Umbilical cord (tissue), 2 donors: Measurements from ENCODE around the gene PAPSS2. TPM values are rescaled to one million over a fixed set of nuclear protein-coding genes. Genes with fewer than 3 reads are reported as not detected.
"Not testable (repeated sequence)": the region's sequence is repeated elsewhere in the genome, so short reads cannot be mapped to it uniquely, and the experiment has no call there.

Experiments
- DNase-seq: peaks from one replicate; pipeline ENCODE4 v3.0.0-alpha.2; 2015; ENCODE audit warnings: low spot score
- total RNA-seq: library from RNA; depleted of rRNA; stranded (reverse); fragments of >200 nt; gene quantifications from one replicate; pipeline ENCODE4 v1.2.3, GENCODE V29; 2014; ENCODE audit warnings: low replicate concordance; ENCODE audit not compliant: insufficient read depth

The PAPSS2 gene
- total RNA-seq, 1 donor from 2014 or later: 45.5 TPM

- no peak for DNase-seq
Measured at GRCh38 chr10:87703771-87704170, 44.1 kb downstream of the PAPSS2 start.

DNA sequence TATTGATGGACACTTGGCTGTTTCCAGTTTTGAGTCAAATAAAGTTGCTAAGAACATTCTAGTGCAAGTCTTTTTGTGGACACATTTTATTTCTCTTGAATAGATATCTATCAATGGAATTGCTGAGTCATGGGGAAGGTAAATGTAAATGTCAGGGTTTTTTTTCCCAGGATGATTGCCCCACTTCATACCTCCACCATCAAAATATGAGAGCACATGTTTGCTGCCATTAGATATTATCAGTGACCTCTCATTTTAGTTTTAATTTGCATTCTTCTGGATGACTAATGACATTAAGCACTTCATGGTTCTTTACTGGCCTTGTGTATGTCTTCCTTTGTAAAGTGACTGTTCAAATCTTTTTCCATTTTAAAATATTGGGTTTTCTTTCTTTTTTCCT lies 45.7 kb downstream of the PAPSS2 start:
- DNase-seq: no peak

DNA sequence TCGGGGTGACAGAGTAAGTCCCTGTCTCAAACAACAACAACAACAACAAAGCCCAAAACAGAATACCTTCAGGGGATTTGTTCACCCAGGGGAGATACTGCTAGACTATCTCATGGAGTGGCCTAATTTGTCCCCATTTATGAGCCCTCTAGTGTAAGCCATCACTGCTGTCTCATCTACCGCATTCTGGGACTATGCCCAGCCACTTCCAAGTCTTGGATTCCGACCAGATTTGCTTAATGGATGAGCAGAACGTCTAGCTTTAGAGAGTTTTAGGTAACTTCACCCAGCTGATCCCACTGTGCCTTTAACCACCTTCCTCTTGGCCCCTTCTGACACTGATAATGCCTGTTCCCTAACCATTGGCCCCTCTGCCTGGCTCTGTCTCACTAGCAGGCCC lies 47.1 kb downstream of the PAPSS2 start:
- DNase-seq: no peak

DNA sequence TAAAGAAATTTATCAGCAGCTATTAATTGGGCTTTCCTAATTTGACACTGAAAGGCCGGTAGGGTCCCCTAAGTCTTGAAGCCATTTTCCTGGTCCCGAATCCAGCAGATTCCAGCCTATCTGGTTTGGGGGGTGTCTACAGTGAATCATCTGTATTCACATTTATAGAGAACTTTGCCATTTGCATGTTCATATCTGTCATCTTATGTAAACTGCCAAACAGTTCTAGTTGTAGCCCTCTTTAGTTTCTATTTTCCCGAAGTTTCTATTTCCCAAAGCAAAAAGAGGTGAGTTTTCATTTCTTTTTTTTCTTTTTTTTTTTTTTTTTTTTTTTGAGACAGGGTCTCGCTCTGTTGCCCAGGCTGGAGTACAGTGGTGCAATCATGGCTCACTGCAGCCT lies 47.6 kb downstream of the PAPSS2 start:
- no peak for DNase-seq

GRCh38 chr10:87712913-87713616 lies 53.4 kb downstream of the PAPSS2 start:
- DNase-seq: no peak

GRCh38 chr10:87713707-87714106 lies 54.0 kb downstream of the PAPSS2 start:
- DNase-seq: no peak

DNA sequence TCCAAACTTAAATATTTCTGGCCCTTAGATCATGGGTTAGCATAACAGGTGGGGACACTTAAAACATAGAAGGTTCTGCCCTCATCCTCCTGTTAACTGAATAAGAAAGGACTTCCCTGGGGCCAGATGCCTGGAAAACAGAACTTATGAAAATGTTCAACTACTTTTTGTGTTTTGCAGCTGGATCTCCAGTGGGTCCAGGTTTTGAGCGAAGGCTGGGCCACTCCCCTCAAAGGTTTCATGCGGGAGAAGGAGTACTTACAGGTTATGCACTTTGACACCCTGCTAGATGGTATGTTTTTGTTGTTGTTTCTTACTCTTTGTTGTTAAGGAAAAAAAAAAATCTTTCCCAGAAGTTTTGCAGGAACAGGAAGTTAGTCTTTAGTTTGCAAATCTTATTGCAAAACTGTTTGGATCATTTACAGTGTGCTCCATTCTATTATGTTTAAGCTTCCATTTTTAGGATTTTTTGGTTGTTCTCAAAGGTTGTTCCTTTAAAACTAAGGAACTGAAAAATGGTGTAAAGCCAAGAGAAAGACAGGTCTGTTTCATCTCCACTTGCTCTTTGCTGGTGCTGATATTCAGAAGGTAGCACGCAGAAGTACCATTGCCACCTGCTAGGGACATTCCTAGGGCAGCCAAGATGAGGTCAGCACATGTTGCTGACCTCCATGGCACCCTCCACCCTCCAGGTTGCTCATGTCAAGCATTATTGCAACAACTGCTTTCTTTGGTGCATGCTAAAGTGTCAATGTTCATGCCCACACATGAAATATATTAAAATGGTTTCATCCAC lies 56.1 kb downstream of the PAPSS2 start:
- no peak for DNase-seq

DNA sequence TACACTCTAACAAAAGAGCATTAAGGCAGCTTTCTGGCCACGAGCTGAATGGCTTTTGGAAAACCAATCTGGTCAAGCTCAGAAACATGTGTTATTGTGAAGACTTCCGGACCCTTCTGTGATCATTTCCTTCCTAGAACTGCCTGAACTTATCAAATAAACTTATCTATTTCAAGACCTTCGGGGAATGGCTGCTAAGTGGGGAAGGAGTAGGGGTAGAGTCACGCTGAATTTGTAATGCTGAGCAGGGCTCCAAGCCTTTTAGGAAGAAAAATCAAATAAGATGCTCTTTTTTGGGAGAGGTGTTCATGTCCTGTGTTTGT lies 56.6 kb downstream of the PAPSS2 start:
- DNase-seq: no peak

GRCh38 chr10:87720665-87721064 lies 61.0 kb downstream of the PAPSS2 start:
- no peak for DNase-seq

GRCh38 chr10:87721781-87722180 lies 62.1 kb downstream of the PAPSS2 start:
- DNase-seq: no peak

- DNase-seq: no peak
Measured at GRCh38 chr10:87722716-87723115, 63.0 kb downstream of the PAPSS2 start.

DNA sequence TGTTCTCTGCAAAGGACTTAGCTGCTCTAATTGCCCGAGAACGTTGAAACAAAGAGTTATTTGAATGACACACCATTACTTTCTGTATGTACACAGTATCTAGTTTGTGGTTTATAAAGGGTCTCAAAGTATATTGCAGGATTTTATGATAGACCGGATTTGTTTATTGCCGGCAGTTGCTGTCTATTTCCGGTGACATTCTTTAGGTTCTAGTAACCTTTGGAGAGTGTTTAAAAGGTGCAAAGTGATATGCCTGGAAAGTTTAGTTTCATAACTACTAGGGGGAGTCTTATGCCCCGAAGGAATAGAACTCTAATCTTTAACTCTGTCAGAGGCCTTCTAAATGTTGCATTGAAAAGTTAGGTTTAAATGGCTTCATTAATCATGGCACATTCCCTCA lies 63.8 kb downstream of the PAPSS2 start:
- no peak for DNase-seq

GRCh38 chr10:87724789-87725188 lies 65.1 kb downstream of the PAPSS2 start:
- DNase-seq: no peak

- DNase-seq: no peak
Measured at GRCh38 chr10:87729940-87730339, 70.3 kb downstream of the PAPSS2 start.

DNA sequence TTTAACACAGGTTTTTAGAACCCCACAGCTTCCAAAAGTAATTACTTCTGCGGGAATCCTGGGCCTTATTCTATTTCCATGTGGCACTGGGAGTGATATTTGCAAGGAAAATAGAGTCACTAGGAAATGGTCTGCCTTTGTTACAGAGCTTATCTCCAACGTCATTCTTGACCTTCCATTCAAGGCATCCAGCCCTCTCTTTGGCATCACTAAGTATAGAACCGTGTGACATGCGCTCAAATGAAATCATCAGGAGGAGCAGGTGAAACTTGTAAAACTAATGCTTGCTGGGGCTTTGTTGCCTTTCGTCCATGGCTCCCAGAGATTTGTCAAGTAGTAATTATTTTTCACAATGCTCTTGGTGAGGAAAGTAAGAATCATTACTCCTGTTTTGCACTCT lies 73.4 kb downstream of the PAPSS2 start:
- no peak for DNase-seq

GRCh38 chr10:87734987-87735827 lies 75.5 kb downstream of the PAPSS2 start:
- DNase-seq: peak; percentile 65

DNA sequence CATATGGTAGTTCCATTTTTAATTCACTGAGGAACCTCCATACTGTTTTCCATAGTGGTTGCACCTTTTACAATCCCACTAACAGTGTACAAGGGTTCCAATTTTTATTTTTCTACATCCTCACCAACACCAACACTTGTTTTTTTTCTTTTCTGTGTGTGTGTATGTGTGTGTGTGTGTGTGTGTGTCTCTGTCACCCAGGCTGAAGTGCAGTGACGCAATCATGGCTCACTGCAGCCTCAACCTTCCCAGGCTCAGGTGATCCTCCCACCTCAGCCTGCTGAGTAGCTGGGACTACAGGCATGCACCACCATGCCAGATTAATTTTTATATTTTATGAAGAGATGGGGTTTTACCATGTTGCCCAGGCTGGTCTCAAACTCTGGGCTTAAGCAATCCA lies 78.6 kb downstream of the PAPSS2 start:
- DNase-seq: not testable (repeated sequence)

- DNase-seq: no peak
Measured at GRCh38 chr10:87739703-87740102, 80.0 kb downstream of the PAPSS2 start.

DNA sequence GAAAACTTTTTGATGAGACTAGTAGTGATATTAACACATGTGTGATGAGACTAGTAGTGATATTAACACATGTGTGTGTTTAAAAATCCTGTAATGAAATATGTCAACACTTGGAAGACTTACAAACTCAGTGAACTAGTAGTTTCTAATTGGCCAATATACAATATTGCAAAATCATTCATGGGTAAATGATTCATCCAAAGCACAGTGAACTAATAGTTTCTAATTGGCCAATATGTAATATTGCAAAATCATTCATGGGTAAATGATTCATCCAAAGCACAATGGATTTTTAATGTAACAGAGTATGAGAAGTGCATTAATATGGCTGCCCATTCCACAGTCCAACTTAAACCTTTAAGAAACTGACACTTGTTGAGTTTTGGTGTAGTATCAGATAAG lies 80.6 kb downstream of the PAPSS2 start:
- DNase-seq: no peak

DNA sequence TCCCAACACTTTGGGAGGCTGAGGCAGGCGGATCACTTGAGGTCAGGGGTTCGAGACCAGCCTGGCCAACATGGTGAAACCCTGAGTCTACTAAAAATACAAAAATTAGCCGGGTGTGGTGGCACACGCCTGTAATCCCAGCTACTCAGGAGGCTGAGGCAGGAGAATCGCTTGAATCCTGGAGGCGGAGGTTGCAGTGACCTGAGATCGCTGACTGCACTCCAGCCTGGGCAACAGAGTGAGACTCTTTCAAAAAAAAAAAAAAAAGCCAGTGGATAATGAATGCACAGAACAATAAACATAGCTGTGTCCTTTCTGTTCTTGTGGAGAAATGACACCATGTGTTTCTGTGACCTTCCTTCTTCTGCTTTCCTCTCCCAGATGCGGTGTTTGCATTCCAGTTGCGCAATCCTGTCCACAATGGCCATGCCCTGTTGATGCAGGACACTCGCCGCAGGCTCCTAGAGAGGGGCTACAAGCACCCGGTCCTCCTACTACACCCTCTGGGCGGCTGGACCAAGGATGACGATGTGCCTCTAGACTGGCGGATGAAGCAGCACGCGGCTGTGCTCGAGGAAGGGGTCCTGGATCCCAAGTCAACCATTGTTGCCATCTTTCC lies 83.4 kb downstream of the PAPSS2 start:
- not testable (repeated sequence) for DNase-seq

GRCh38 chr10:87744606-87745005 lies 84.9 kb downstream of the PAPSS2 start:
- no peak for DNase-seq

- no peak for DNase-seq
Measured at GRCh38 chr10:87746911-87747310, 87.2 kb downstream of the PAPSS2 start.
